Measurements from ENCODE around the gene OR2T6. TPM values are rescaled to one million over a fixed set of nuclear protein-coding genes. Genes with fewer than 3 reads are reported as not detected.
"Not testable (repeated sequence)": the region's sequence is repeated elsewhere in the genome, so short reads cannot be mapped to it uniquely, and the experiment has no call there.

The OR2T6 gene
- polyA plus RNA-seq, 1 donor from 2014 or later = not detected

GRCh38 chr1:248406721-248407692 lies 31.5 kb downstream of the OR2T6 start:
- Mint-ChIP-seq H3K4me1 (no peaks in the 10 kb centered on the region), H3K27ac (peak overlapping the region in 1 of 3 donors; percentile 21), H3K36me3 (peaks cover 2% of the 10 kb centered on the region), H3K27me3 (no peaks in the 10 kb centered on the region), H3K4me3 (no peak overlapping the region), H3K9me3 (peaks cover 7 to 11% (median 10%) of the 10 kb centered on the region in 3 donors)

DNA sequence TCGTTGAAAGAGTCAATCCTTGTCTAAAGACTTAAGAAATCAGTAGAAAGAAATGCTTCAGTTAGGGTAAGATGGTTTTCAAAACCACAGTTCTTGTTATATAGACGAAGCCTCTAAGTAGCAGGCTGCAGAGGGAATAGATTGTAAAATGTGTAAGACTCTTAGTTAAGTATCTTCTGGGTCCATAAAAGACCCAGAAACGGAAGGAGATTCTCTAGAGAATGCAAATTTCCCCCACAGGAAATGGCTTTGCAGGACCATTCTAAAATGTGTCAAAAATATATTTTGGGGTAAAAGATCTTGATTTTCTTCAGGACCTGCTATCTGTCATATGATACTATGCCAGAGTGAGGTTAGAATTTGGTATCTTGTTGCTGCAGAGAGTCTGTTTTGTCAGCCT lies 40.7 kb downstream of the OR2T6 start:
- Mint-ChIP-seq H3K27ac (no peak overlapping the region), H3K36me3 (peaks cover 3% of the 10 kb centered on the region), H3K4me1 (peaks cover 0 to 16% (median 14%) of the 10 kb centered on the region in 3 donors), H3K27me3 (no peaks in the 10 kb centered on the region), H3K4me3 (peak overlapping the region in 1 of 4 donors; percentile 9), H3K9me3 (peaks cover 3 to 10% (median 5%) of the 10 kb centered on the region in 3 donors)

- no peaks in the 10 kb centered on the region for H3K27me3 Mint-ChIP-seq
- peaks cover 0 to 16% (median 14%) of the 10 kb centered on the region in 3 donors for H3K4me1 Mint-ChIP-seq
Observed at GRCh38 chr1:248417854-248418253, 42.3 kb downstream of the OR2T6 start.

GRCh38 chr1:248421384-248421783 lies 45.8 kb downstream of the OR2T6 start:
- Mint-ChIP-seq H3K4me1 (peaks cover 0 to 5% (median 3%) of the 10 kb centered on the region in 3 donors), H3K4me3 (no peak overlapping the region), H3K27ac (no peak overlapping the region), H3K9me3 (peaks cover 3 to 18% (median 8%) of the 10 kb centered on the region in 3 donors), H3K36me3 (peaks cover 3% of the 10 kb centered on the region), H3K27me3 (no peaks in the 10 kb centered on the region)

More at GRCh38 chr1:248417854-248418253, 42.3 kb downstream of the OR2T6 start:
- Mint-ChIP-seq H3K27ac (no peak overlapping the region), H3K36me3 (peaks cover 3% of the 10 kb centered on the region), H3K4me3 (peak overlapping the region in 1 of 4 donors; percentile 47), H3K9me3 (peaks cover 3 to 9% (median 8%) of the 10 kb centered on the region in 3 donors)

GRCh38 chr1:248427526-248428191 lies 52.1 kb downstream of the OR2T6 start:
- H3K27ac Mint-ChIP-seq = peak overlapping the region; percentile 79 to 90 (median 85)
- peak overlapping the region in 2 of 4 donors; percentile 44 to 69 for H3K4me3 Mint-ChIP-seq
- H3K36me3 Mint-ChIP-seq, H3K27me3 Mint-ChIP-seq: not testable (repeated sequence)
- H3K9me3 Mint-ChIP-seq = peaks cover 0 to 11% (median 0%) of the 10 kb centered on the region in 3 donors
- peaks cover 15 to 24% (median 22%) of the 10 kb centered on the region in 3 donors for H3K4me1 Mint-ChIP-seq

DNA sequence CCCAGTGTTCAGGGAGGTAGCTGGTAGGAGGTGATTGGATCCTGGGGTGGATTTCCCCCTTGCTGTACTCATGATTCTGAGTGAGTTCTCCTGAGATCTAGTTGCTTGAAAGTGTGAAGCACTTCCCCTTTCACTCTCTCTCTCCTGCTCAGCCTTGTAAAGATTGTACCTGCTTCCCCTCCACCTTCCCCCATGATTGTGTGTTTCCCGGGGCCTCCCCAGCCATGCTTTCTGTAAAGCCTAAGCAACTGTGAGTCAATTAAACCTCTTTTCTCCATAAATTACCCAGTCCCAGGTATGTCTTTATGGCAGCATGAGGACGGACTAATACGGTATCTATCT lies 52.6 kb downstream of the OR2T6 start:
- not testable (repeated sequence) for H3K27me3 Mint-ChIP-seq, H3K9me3 Mint-ChIP-seq, H3K36me3 Mint-ChIP-seq
- H3K4me3 Mint-ChIP-seq = peak overlapping the region in 2 of 4 donors; percentile 44 to 69
- H3K4me1 Mint-ChIP-seq = peaks cover 15 to 26% (median 24%) of the 10 kb centered on the region in 3 donors
- peak overlapping the region; percentile 79 to 90 (median 85) for H3K27ac Mint-ChIP-seq

GRCh38 chr1:248431683-248432082 lies 56.1 kb downstream of the OR2T6 start:
- H3K36me3 Mint-ChIP-seq, H3K27me3 Mint-ChIP-seq, H3K9me3 Mint-ChIP-seq: not testable (repeated sequence)
- Mint-ChIP-seq H3K4me3 (peak overlapping the region in 2 of 4 donors; percentile 55 to 82), H3K4me1 (peaks cover 15 to 31% (median 24%) of the 10 kb centered on the region in 3 donors), H3K27ac (peak overlapping the region in 2 of 3 donors; percentile 87 to 94)

DNA sequence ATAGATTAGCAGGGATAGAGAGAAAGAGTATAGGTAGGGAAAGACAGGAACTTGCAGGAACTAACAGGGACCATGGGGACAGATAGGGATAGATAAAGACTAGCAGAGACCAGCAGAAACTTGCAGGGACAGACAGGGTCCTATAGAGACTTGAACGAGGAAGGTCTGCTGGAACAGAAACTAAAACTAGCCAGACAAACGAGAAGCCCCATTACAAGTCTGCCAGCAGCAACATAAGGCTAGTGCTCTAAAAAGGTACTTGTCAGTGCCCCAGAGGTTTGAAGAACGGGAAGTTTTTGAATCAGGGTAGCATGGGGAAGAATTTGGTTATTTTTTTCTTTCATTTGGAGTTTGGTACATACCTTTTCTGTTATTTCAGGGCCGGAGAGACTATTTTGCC lies 56.7 kb downstream of the OR2T6 start:
- Mint-ChIP-seq H3K4me3 (peak overlapping the region in 3 of 4 donors; percentile 55 to 82 (median 63)), H3K4me1 (peaks cover 15 to 31% (median 24%) of the 10 kb centered on the region in 3 donors), H3K27ac (peak overlapping the region; percentile 1 to 94 (median 87))
- not testable (repeated sequence) for H3K36me3 Mint-ChIP-seq, H3K9me3 Mint-ChIP-seq, H3K27me3 Mint-ChIP-seq

- not testable (repeated sequence) for H3K27ac Mint-ChIP-seq, H3K27me3 Mint-ChIP-seq, H3K36me3 Mint-ChIP-seq, H3K4me3 Mint-ChIP-seq, H3K9me3 Mint-ChIP-seq
- peaks cover 9 to 19% (median 13%) of the 10 kb centered on the region in 3 donors for H3K4me1 Mint-ChIP-seq
Observed at GRCh38 chr1:248433811-248434415, 58.4 kb downstream of the OR2T6 start.

DNA sequence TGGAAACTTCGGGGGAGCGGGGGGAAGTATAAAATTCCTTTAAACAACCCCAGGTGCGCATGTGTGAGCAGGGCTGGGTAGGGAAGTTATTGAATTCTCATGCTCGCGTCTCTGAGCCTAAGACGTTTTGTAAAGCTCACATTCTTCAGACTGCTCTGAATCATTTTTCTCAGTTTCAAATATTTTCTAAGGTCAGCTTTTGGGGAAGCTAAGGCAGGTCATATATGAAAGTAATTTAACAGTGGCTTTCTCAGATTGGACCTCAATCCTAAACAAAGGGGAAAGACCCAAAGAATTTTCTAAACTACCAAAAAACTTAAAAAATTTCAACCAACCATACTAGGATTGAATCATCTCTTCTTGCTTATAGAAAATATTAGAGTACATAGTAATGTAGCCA lies 59.4 kb downstream of the OR2T6 start:
- Mint-ChIP-seq H3K4me1 (peaks cover 9 to 19% (median 10%) of the 10 kb centered on the region in 3 donors), H3K27ac (peak overlapping the region in 1 of 3 donors; percentile 47)
- not testable (repeated sequence) for H3K27me3 Mint-ChIP-seq, H3K9me3 Mint-ChIP-seq, H3K36me3 Mint-ChIP-seq, H3K4me3 Mint-ChIP-seq

DNA sequence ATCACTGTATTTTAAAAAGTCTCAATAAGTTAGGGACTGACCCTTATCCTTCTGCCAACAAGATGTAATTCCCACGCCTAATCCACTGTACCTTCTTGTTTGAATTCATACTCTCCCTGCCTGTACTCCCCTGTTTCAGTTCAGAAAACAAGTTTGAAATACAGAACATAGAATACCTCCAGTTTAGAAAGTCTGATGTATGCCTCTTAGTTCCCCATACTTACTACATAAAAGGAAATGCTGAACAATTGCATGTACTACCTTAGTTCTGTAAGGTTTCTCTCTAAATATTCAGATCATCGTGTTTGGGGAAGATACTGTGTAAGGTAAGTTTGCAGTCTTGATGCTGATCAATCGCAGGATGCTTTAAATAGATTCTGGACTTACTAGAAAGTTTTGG lies 60.8 kb downstream of the OR2T6 start:
- H3K36me3 Mint-ChIP-seq, H3K4me3 Mint-ChIP-seq, H3K27ac Mint-ChIP-seq, H3K9me3 Mint-ChIP-seq, H3K27me3 Mint-ChIP-seq: not testable (repeated sequence)
- H3K4me1 Mint-ChIP-seq = peaks cover 9 to 15% (median 10%) of the 10 kb centered on the region in 3 donors

GRCh38 chr1:248438668-248439067 lies 63.1 kb downstream of the OR2T6 start:
- not testable (repeated sequence) for H3K27me3 Mint-ChIP-seq, H3K4me3 Mint-ChIP-seq, H3K4me1 Mint-ChIP-seq, H3K27ac Mint-ChIP-seq, H3K9me3 Mint-ChIP-seq, H3K36me3 Mint-ChIP-seq

- H3K27ac Mint-ChIP-seq, H3K27me3 Mint-ChIP-seq, H3K36me3 Mint-ChIP-seq, H3K4me3 Mint-ChIP-seq, H3K4me1 Mint-ChIP-seq, H3K9me3 Mint-ChIP-seq: not testable (repeated sequence)
Observed at GRCh38 chr1:248439283-248439682, 63.7 kb downstream of the OR2T6 start.

Measured in IgD-negative memory B cell (primary cell).